Hypothalamus (tissue), 51 donors: ENCODE results near the gene VHLL.

Experiments used
- DNase-seq, 51 donors: peaks; one replicate each; lab custom pipeline; 2025; lab: John Stamatoyannopoulos, UW

Gene VHLL

DNA sequence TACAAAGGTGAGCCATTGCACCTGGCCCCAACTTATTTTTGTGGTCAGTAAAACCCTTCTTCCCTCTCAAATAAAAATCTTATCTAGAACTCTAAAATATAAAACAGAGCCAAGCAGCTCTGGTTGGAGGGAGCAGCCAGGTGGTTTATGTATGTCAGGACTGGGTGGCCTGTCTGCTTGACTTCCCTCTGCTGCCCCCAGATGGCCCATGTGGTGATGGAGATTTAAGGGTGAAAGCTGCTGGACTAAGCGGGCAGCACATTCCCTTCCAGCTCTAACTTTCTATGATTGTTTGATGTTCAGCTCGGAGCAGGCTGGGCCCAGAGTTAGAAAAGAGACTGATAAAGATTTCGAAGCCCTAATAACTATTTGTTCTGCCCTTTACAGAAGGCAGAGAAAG lies 39.3 kb downstream of the VHLL start:
- DNase-seq: peak in 24 of 51 donors; percentile 27 to 73 (median 50)

DNA sequence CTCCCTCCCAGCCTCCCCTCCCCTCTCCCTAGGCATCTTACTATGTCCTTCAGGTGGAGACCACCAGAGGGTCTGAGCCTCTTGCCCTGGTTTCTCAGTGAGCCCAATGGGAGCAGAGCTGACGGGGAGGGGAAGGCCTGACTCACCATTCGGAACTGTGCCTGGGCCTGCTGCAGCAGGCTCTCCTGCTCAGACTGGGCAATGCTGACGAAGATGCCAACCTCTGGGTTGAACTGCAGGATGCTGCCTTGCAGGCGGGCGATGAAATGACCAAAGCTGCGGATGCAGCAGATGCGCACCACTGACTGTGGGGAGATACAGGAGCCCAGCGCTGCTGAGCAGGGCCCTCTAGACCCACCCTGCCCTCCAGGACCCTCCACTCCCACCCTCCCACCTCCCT lies 40.2 kb downstream of the VHLL start:
- DNase-seq: no peak

DNA sequence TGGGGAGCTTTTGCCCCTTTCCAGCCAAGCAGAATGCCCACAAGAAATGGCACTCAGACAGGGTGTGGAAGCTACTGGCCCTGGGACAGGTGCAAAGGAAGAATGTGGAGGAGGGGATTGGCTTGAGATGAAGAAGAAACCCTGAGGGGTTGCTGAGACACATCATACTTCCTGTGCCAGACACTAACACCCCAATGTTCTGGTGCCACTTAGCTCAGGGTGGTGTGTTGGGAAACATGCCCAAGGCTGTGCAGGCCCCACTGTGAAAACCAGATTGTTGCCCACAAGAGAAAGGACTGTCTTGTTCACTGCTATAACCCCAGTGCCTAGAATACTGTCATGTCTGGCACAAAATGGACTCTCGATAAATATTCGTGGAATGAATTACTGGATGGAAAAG lies 41.4 kb downstream of the VHLL start:
- DNase-seq: peak in 5 of 51 donors; percentile 9 to 20 (median 10)

DNA sequence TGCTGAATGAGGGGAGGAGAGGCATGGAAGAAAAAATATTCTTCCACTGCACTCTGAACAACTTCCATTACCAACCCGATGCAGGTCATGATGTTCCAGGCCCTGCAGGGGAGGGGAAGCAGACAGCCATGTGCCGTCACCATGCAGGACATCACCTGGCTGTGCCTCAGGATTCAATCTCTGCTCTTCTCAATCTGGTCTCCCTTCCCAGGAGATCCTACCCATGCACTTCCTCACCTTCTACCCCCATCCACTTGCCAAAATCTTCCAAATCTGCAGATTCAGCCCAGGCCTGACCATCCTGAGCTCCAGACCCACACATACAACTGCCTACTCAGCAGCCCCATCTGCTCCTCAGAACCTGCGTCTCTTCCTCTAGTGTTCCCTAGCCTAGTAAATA lies 45.5 kb downstream of the VHLL start:
- no peak for DNase-seq

DNA sequence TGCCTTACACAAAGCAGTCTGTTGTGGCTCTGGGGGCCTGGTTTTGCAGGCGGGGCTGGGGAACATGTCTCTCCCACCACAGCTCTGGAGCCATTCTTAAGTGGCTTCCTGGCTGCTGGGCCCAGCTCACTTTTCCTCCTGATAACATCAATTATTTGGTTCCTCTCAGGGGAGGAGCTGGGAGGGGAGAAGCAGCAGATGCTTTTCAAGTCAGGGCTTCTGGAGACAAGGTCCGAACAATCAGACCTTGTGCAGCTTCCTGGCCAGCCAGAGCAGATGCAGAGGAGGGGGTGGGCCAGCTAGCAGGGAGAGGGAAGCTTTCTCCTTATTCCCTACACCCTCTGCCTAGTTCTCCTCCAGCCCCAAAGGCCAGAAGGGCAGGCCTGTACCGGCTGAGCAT lies 47.6 kb downstream of the VHLL start:
- DNase-seq: peak in 8 of 51 donors; percentile 13 to 43 (median 29)

DNA sequence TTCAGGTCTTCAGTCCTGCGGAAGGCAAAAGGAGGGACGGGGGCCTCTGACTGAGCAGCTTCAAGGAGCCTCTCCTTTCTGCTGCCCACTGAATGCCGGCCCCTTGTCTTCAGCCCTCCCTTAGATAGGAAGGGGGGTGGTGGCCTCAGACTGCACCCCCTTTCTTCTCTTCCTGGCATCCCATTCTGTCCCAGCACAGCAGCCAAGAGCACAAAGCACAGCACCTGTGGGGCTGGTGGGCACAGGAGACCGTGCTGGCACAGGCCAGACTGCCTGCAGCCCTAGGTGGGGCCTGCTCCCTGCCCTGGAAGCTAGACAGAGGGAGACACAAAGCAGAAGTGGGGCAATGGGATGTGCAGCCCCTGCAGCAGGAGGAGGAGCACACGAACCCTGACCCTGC lies 49.5 kb downstream of the VHLL start:
- DNase-seq: peak in 1 of 51 donors; percentile 37
